Right ventricle myocardium superior (tissue), 1 donor: ENCODE measurements around the gene ANKS3. TPM values are rescaled to one million over a fixed set of nuclear protein-coding genes. Genes with fewer than 3 reads are reported as not detected.
A peak's percentile ranks its signal among the peaks of the same experiment; 100 is the strongest.

Source experiments
- ATAC-seq: fragments of 200-7000 bp; cut with Tn5 transposase; one replicate; pipeline ENCODE4 v1.9.1; 2020; ENCODE audit warnings: mild to moderate bottlenecking; ENCODE audit not compliant: poor library complexity
- DNase-seq: peaks from one replicate; pipeline ENCODE4 v3.0.0-alpha.2; 2020
- intact Hi-C: fragments of 100-400 bp; cut with DNase I; formaldehyde crosslinking; loops from one replicate; pipeline ENCODE4 v1.11.2; 2022
- total RNA-seq: library from RNA; stranded (reverse); fragmentation: NEBNext Ultra II Directional; extraction: Animal tissue kit (Norgen Biotek cat#: 25700); gene quantifications from one replicate; pipeline ENCODE4 v1.2.1, GENCODE V29; 2021
- donor health status: DM: no; HTN: yes; CAD: no; lungs with severe emphysema.

ANKS3 gene
- total RNA-seq, 1 donor from 2014 or later: 9.1 TPM

GRCh38 chr16:4700997-4701743 lies 32.9 kb downstream of the ANKS3 start:
- intact Hi-C loops: no loop called here
- DNase-seq (peak; percentile 76), ATAC-seq (peak; percentile 81)

- no peak for DNase-seq
- ATAC-seq: no peak
- intact Hi-C loops: no loop called here
Measured at GRCh38 chr16:4700380-4700996, 33.6 kb downstream of the ANKS3 start.

- ATAC-seq (no peak), DNase-seq (no peak)
- intact Hi-C loops: no loop called here
Measured at GRCh38 chr16:4699046-4699556, 35.0 kb downstream of the ANKS3 start.

DNA sequence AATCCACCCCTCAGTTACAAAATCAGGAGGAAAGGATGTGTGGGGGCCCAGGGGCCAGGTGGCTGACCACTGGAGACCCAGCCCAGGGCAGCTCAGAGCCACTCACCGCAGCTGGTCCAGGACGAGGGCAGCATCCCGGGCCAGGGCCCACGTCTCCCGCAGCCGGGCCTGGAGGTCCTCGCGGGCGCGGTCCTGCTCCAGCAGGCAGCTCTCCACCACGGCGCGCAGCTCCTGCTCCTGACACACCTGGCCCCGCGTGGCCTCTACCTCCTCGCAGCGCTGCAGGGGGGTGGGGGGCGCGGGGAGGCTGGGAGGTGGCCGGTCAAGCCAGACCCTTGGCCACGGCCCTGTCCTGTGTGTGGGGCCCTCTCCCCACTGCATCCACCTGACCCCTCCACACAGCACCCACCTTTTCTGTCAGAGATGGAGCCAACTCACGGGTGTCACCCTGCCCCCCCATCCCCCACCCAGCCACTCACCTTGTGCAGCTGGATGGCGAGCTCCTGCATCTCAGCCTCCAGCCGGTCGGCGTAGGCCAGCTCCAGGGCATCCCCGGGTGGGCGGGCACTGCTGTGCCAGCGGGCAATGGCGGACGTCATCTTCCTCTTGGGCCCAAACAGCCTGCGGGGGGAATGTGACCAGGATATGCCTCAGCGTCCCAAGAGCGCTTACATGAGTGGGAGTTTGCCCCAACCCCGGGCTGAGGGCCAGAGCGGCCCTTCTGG lies 35.6 kb downstream of the ANKS3 start:
- DNase-seq (no peak), ATAC-seq (no peak)
- intact Hi-C loops: no loop called here

GRCh38 chr16:4697848-4698291 lies 36.2 kb downstream of the ANKS3 start:
- ATAC-seq (no peak), DNase-seq (no peak)
- intact Hi-C loops: no loop called here

GRCh38 chr16:4696905-4697847 lies 36.9 kb downstream of the ANKS3 start:
- DNase-seq (no peak), ATAC-seq (no peak)
- intact Hi-C loops: no loop called here

DNA sequence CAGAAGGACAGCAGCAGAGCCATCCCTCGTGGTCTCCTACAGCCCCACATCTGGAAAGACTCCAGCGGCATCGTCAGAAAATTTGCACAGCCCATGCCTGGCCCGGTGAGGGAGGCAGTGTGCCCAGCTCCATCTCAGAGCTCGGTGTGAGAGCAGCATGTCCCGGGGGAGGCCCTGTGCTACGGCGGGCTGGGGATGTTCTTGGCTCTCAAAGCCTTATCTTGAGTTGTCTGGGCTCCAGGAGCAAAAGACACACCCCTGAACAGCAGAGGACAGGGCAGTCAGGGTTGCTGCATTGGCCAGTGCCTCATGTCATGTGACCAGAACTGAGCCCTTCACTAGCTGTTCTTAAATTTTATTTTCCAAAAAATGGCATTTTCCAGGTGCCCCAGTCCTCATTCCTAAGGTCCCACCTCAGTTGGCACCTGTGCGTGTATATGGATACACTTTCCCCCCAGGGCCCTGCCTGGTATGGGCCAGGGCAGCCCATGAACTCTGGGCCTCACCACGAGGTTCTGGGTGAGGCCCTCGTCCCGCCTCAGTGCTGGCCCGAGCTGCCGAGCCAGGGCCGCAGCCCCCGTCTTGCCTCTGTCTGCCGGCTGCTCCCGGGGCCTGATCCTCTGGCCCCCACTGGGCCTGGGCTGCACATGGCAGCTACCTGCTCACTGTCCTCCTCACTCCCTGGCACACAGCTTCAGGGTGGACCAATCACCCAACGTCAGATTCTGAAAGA lies 37.7 kb downstream of the ANKS3 start:
- ATAC-seq: peak; percentile 27
- intact Hi-C loops: no loop called here
- peak; percentile 81 for DNase-seq

DNA sequence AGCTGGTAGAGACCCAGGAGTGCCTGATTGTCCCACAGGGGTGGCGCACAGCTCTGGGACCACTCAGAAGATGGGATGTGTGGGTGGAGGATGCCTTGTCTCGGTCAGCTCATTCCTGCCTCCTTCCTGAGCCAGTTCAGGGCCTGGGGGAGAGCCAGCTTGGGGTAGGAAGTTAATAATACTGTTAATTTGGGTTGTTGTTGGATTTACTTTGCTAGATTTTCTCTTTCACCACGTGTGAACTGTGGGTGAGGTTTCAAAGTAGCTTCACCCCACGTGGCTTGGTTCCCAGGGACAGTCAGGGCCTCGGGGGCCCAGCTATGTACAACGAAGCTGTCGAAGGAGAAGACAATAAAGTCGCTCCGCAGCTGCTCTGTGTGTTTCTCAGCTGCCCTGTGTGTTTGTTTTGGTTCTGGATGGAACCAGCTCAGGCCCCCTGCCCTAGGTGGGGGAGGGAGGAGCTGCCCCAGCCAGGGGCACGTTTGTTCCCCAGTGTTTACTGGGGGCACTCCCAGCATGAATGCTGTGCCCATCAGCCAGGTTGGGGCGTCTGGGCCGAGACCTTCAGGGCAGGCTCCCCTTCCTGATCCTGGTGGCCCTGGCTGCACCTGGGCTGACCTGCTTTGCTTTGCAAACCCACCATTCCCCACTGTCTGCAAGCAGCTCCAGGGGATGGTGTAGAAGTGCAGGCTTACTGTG lies 38.4 kb downstream of the ANKS3 start:
- intact Hi-C loops: no loop called here
- no peak for DNase-seq
- ATAC-seq: no peak

DNA sequence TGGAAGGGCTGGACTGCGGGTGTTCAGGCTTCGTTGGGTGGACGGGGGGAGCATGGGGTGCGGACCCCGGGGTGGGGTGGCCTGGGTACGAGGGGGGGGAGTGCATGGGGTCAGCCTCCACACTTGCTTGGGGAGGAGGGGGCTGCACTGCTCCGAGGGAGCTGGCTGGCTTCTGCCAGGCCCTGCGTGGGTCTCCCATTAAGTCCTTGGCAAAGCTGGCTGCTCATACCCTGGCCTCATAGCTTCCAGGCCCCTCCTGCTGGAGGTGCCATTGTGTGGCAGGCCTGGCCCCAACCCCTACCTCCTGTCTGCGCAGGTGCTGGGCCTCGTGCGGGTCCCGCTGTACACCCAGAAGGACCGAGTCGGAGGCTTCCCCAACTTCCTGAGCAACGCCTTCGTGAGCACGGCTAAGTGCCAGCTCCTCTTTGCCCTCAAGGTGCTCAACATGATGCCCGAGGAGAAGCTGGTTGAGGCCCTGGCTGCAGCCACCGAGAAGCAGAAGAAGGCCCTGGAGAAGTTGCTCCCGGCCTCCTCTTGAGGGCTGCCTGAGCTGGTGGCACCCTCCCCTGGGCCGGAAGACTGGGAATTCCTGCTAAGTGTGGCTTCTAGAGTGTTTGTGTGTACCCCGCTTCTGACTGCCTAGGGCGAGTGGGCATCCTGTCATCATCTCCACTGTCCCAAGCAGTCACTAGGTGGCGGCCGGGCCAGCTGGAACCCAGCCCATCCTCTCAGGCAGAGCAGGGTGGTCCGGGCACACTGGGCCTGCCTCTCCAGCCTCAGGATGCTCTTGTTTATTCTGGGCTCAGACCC lies 39.2 kb downstream of the ANKS3 start:
- intact Hi-C loops: no loop called here
- ATAC-seq (no peak), DNase-seq (peak; percentile 71)

DNA sequence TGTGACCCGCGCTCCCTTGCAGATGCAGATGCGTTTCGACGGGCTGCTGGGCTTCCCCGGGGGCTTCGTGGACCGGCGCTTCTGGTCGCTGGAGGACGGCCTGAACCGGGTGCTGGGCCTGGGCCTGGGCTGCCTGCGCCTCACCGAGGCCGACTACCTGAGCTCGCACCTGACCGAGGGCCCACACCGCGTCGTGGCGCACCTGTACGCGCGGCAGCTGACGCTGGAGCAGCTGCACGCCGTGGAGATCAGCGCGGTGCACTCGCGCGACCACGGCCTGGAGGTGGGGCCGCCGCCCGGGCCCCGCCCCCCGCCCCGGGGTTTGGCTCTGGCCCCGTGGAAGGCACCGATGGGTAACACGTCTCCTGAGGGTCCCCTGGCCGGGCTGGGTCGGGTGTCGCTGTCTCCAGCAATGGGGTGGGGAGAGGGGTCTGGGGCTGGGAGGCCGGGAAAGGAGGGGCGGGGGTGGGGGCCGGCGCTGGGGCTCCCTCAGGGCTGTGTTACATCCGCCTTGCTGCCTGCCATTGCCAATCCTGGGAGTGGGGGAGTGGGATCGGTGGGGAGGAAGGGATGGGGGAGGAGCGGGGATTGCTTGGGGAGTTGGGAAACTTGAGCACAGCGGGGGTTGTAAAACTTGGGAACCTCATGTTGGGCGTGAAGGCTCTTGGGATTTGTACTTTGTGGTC lies 40.0 kb downstream of the ANKS3 start:
- DNase-seq (peak; percentile 67), ATAC-seq (peak; percentile 42)
- intact Hi-C loops: no loop called here

- intact Hi-C loops: no loop called here
- peak; percentile 98 for DNase-seq
- ATAC-seq: peak; percentile 92
Measured at GRCh38 chr16:4693296-4693955, 40.6 kb downstream of the ANKS3 start, which contains the start of gene NUDT16L1. Gene NUDT16L1 (plus strand): TSS chr16:4693562. CDS start chr16:4693727, 165 bp downstream.

DNA sequence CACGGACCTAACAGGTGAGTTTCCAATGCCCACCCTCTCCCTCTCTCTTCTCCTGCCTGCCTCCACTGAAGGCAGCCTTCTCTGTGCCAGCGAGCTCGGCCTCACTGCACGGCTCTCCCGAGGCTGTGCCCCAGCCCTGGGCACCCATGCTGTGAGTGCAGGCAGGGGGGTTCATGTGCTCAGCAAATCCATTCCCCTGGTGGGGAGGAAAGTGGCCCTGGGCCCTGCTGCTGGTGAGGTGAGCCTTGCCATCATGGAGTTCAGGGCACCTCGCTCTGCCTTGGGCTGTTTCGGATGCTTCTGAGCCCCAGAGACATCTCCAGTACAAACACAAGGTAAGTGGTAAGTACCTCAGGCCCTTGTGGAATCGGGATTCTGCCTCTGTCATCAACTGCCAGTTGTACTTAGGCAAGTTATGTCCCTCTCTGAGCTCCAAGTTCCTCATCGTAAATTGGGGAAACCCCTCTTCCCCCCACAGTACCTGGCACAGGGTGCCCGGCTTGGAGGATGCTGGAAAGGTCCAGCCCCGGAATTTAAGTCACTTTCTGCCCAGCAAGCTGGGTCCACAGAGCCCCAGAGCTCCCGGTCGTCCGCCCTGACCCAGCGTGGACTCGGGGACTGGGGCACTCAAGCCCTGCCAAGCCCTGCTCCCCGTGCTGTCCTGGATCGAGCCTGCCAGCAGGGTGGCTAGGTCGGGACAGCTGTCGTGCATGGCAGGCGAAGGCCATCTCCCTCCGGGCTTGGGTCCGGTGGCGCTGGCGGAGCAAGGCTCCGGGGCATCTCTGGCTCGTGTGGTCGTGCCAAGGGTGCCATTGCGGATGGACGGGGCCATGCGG lies 41.4 kb downstream of the ANKS3 start:
- DNase-seq (no peak), ATAC-seq (peak; percentile 0)
- intact Hi-C loops: no loop called here

DNA sequence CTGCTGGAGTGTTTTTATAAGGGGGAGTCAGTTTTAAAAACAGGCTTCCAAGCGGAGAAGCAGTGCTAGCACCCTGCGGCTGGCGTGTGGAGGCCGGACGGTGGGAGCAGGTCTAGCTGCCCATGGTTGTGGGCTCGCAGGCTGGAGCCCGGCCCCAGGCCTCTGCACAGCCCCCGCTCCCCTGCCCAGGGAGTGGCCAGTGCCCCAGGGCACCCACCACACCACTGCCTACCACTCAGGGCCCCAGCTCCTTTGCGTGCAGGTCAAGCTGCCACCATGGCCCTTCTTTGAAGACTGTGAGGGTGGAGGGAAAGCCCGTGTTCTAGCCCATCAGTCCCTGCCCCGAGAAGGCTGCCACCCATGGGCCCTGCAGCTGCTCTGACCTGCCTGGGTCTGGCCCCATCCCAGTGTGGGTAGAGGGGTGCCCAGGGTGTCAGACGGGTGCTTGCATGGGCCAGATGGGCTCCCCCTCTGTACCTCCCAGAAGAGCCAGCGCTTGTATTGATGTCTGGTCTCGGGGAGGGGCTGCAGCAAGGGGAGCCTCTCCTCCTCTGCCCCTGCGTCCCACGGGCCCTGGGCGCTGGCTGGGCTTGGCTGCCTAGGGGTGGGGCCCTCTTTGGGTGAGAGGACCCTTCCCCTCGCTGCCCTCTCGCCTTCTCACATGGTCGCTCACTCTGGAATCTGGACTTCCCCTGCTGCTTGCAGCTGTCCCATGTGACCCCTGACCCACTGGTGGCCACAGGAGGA lies 42.2 kb downstream of the ANKS3 start:
- intact Hi-C loops: no loop called here
- ATAC-seq: no peak
- peak; percentile 38 for DNase-seq
